Tracheal epithelial cell (primary cell): ENCODE results near the gene NAA50. TPM values are rescaled to one million over a fixed set of nuclear protein-coding genes. Genes with fewer than 3 reads are reported as not detected.

Experiments
- total RNA-seq: library from RNA; depleted of rRNA; stranded (reverse); fragments of >200 nt; gene quantifications from 2 replicates; pipeline ENCODE4 v1.2.1, GENCODE V29; 2014

Gene NAA50
- 186 and 240 TPM in 2 replicates for total RNA-seq

GRCh38 chr3:113745756-113746547 lies at the start of gene NAA50:
TSS of gene NAA50 (minus strand) at chr3:113746249. CDS start at chr3:113745949, 300 bp downstream.

GRCh38 chr3:113746548-113747282 lies 666 bp upstream of the NAA50 start, which contains the start of gene ATP6V1A:
TSS of gene ATP6V1A (plus strand) at chr3:113747035. CDS start at chr3:113778754, 31,719 bp downstream.

GRCh38 chr3:113695786-113696645 lies 50.0 kb downstream of the NAA50 start, which contains the start of gene USF3:
TSS of gene USF3 (minus strand) at chr3:113696642. CDS start at chr3:113674878, 21,764 bp downstream.

Other genes with a start within 250 kb of the NAA50 start
- 5.8 and 6.7 TPM in 2 replicates for gene SPICE1, start 231.1 kb downstream of the NAA50 start, total RNA-seq
- gene SIDT1, start 213.7 kb downstream of the NAA50 start, total RNA-seq, result under 0.01 and 0.24 TPM in 2 replicates
- 3.6 and 4.9 TPM in 2 replicates for gene USF3, start 49.6 kb downstream of the NAA50 start, total RNA-seq
- gene ATP6V1A, start 786 bp upstream of the NAA50 start, total RNA-seq, result 64.3 and 70.1 TPM in 2 replicates
- gene GRAMD1C, start 92.5 kb upstream of the NAA50 start, total RNA-seq, result 1.2 and 1.3 TPM in 2 replicates
- gene ZDHHC23, start 201.8 kb upstream of the NAA50 start, total RNA-seq, result 0.85 and 3.9 TPM in 2 replicates